IgD-negative memory B cell (primary cell): ENCODE measurements around the gene CDC40. TPM values are rescaled to one million over a fixed set of nuclear protein-coding genes. Genes with fewer than 3 reads are reported as not detected.
"Not testable (repeated sequence)": the region's sequence is repeated elsewhere in the genome, so short reads cannot be mapped to it uniquely, and the experiment has no call there.

Experiments used
- H3K27ac Mint-ChIP-seq, 3 donors: one replicate each; pipeline ENCODE4 v1.8.0; 2020 to 2022; ENCODE audit warnings: mild to moderate bottlenecking in 3 of 3, mixed read lengths in 3 of 3, moderate library complexity in 1 of 3
- H3K27me3 Mint-ChIP-seq: one replicate; pipeline ENCODE4 v1.8.0; 2021; ENCODE audit warnings: mixed read lengths
- H3K36me3 Mint-ChIP-seq: one replicate; pipeline ENCODE4 v1.8.0; 2020; ENCODE audit warnings: mild to moderate bottlenecking, mixed read lengths
- H3K4me1 Mint-ChIP-seq, 3 donors: one replicate each; pipeline ENCODE4 v1.8.0; 2020 to 2022; ENCODE audit warnings: mixed read lengths in 3 of 3, mild to moderate bottlenecking in 1 of 3
- H3K4me3 Mint-ChIP-seq, 4 donors: one replicate each; pipeline ENCODE4 v1.8.0; 2020 to 2022; ENCODE audit warnings: mild to moderate bottlenecking in 4 of 4, mixed read lengths in 4 of 4, moderate library complexity in 3 of 4
- H3K9me3 Mint-ChIP-seq, 3 donors: one replicate each; pipeline ENCODE4 v1.8.0; 2020 to 2021; ENCODE audit warnings: mixed read lengths in 3 of 3, mild to moderate bottlenecking in 1 of 3
- polyA plus RNA-seq: library from polyadenylated mRNA; unstranded; fragments of 300-500 nt; fragmentation: Illumina TruSeq; gene quantifications from one replicate; pipeline ENCODE4 v1.2.3, GENCODE V29; 2021

Gene CDC40
- polyA plus RNA-seq, 1 donor from 2014 or later, result 47.5 TPM

- H3K27ac Mint-ChIP-seq, H3K4me3 Mint-ChIP-seq, H3K4me1 Mint-ChIP-seq, H3K27me3 Mint-ChIP-seq, H3K36me3 Mint-ChIP-seq, H3K9me3 Mint-ChIP-seq: not testable (repeated sequence)
Observed at GRCh38 chr6:110272781-110273180, 92.6 kb downstream of the CDC40 start.

GRCh38 chr6:110277100-110277665, 97.0 kb downstream of the CDC40 start:
- Mint-ChIP-seq H3K36me3 (no peaks in the 10 kb centered on the region), H3K4me1 (no peaks in the 10 kb centered on the region), H3K9me3 (peaks cover 0 to 4% (median 2%) of the 10 kb centered on the region in 3 donors), H3K27me3 (peaks cover 5% of the 10 kb centered on the region), H3K4me3 (no peak overlapping the region), H3K27ac (no peak overlapping the region)

Other genes starting within 250 kb of the CDC40 start
- not detected for gene GPR6, start 202.1 kb upstream of the CDC40 start, polyA plus RNA-seq
- gene WASF1, start 757 bp upstream of the CDC40 start, polyA plus RNA-seq, result 2.5 TPM
- gene METTL24, start 177.9 kb downstream of the CDC40 start, polyA plus RNA-seq, result not detected
- not detected for gene DDO, start 235.1 kb downstream of the CDC40 start, polyA plus RNA-seq